Kasumi-1 (cell line): ENCODE measurements around the gene C4B.
"Not testable (repeated sequence)": the region's sequence is repeated elsewhere in the genome, so short reads cannot be mapped to it uniquely, and the experiment has no call there.

Source experiments
- DNase-seq, 2 experiments: peaks; one replicate each; lab custom pipeline; 2025; lab: John Stamatoyannopoulos, UW

Gene C4B

GRCh38 chr6:32053314-32053713, 38.7 kb downstream of the C4B start:
- DNase-seq, result not testable (repeated sequence)

- DNase-seq, result not testable (repeated sequence)
Measured at GRCh38 chr6:32055756-32056155, 41.2 kb downstream of the C4B start.

DNA sequence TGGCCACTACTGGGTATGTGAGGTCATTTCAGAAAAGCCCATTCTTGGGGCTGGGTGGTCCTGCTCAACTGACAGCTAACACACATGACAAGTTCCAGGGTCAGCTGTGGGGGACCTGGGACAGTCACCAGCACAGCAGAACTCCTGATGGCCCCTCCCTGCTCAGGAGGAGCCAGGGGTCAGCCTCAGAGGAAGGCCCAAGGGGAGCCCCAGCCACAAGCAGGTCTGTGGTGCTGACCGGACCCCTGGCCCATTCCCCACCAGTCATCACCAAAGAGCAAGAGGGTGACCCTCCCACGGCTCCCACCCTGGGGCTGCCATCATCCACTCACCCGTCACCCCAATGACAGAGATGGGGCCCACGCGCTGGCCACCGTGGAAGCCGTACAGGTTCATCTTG, 41.7 kb downstream of the C4B start:
- no peak for DNase-seq

DNA sequence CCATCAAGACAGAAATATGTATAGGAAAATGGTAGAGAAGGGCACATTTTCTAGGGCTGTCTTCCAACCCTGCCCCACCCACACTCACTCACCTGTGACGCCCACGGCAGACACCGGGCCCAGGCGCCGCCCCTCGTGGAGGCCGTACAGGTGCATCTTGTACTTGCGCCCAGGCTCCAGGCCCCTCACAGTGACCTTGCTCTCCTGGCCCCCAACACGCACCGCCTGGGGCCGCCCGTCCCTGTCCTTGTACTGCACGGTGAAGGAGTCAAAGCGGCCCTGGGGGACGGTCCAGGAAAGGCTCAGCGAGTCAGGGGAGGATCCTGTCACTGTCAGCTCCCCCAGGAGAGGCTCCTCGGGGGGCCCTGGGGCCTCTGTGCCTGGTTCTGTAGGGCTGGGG, 43.4 kb downstream of the C4B start:
- no peak for DNase-seq

DNA sequence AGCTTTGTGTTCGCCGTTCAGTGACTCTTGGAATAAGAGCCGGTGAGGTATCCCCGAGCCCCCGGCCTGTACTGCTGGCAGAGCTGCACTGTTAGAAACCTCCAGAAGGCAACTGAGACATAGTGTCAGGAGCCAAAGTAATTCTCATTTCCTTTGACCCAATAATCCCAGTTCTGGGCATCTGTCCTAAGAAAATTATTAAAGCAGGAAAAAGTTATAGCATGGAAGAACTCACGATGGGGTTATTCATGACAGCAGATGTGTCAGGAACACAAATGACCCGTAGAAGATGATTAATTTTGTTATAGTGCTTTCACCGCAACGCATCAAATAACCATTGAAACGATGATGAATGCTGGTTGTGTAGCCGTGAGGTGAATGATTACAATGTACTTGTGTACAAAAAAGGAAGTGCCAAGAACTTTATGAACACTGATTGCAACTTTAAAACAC, 43.9 kb downstream of the C4B start:
- no peak for DNase-seq

- no peak for DNase-seq
Measured at GRCh38 chr6:32060966-32061655, 46.5 kb downstream of the C4B start.

DNA sequence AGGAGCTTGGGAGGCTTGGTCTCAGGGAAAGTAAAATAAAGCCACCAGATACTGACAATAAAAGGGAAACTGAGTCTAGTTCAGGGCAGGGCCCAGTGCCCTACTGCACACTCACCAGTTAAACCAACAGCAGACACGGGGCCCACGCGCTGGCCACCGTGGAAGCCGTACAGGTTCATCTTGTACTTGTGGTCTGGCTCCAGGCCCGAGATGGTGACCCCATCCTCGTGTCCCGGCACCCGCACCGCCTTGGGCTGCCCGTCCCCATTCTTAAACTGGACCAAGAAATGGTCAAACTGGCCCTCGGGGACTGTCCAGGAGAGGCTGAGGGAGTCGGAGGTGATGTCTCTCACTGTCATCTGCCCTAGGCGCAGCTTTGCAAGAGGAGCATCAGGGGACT, 50.1 kb downstream of the C4B start:
- no peak for DNase-seq

DNA sequence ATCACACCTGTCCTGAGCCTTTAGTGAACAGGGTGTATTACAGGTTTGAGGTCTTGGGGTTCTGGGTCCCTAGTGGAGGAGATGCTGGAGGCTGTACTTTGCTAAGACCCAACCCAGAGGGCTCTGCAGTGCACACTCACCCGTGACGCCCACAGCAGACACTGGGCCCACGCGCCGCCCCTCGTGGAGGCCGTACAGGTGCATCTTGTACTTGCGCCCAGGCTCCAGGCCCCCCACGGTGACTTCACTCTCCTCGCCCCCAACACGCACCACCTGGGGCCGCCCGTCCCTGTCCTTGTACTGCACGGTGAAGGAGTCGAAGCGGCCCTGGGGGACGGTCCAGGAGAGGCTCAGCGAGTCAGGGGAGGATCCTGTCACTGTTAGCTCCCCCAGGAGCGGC, 52.9 kb downstream of the C4B start:
- not testable (repeated sequence) for DNase-seq

GRCh38 chr6:32068315-32068714, 53.7 kb downstream of the C4B start:
- not testable (repeated sequence) for DNase-seq

DNA sequence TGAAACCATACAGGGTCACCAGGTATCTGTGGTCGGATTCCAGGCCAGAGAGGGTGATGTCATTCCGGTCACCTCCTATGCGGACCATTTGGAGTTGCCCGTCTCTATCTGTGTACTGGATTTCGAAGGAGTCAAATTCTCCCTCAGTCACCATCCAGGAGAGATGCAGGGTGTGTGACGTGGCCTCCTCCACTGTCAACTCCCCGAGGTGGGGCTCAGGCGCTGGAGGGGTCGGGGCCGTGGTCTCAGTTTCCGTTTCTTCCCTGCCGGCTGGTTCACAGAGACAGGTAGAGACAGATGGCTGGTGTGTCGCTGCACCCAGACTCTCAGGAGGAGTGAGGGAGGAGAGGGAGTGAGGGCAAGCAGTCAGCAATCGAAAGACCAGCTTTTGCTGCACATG, 54.3 kb downstream of the C4B start:
- no peak for DNase-seq

- DNase-seq, result no peak
Measured at GRCh38 chr6:32069460-32069859, 54.9 kb downstream of the C4B start.

GRCh38 chr6:32069878-32070515, 55.4 kb downstream of the C4B start:
- DNase-seq, result no peak

DNA sequence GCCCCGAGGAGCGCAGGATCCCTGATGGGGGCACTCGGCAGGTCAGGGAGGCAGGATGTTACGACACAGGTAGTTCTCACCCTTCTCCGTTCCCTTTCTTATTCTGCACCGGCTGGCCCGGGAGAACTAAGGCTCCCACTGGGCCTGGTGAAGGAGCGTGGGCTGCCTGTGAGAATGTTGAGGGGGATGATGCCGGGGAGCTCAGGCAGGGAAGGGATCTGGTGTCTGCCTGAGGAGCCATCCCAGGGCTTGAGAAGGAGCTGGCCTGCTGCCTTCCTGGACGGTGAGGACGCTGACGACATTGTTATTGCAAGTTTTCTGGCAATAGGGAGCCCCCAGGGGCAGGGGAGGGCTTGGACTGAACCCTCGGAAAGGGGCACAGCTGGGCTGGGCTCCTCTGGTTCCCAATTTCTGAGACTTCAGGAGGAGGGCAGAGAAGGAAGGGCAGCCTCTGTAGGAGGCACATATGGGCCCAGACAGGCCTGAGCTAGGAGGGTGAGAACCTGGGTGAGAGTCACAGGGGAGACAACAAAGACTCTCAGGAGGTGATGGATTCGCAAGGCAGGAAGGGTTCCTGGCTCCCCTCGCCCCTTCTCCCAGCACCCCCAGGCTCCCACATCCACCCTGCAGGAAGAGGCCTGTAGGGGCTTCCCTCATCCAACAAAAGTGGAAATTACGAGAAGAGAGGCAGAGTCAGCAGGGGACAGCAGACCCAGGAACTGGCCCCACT, 56.4 kb downstream of the C4B start:
- DNase-seq, result no peak

- no peak for DNase-seq
Measured at GRCh38 chr6:32073101-32073500, 58.5 kb downstream of the C4B start.

DNA sequence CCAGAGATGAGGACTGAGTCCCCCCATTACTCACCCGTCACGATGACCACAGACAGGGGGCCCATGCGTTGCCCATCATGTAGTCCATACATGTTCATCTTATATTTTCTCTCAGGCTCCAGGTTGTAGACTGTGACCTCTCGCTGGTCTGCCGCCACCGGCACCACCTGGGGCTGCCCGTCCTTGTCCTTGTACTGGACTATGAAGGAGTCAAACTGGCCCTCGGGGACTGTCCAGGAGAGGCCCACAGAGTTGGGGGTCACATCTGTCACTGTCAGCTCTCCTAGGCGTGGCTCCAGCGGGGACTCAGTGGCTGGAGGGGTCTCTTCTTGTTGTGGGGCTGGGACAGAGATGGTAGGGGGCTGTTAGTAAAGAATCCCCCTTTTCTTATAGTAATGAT, 59.0 kb downstream of the C4B start:
- DNase-seq, result no peak

GRCh38 chr6:32074996-32075532, 60.5 kb downstream of the C4B start:
- DNase-seq, result no peak

DNA sequence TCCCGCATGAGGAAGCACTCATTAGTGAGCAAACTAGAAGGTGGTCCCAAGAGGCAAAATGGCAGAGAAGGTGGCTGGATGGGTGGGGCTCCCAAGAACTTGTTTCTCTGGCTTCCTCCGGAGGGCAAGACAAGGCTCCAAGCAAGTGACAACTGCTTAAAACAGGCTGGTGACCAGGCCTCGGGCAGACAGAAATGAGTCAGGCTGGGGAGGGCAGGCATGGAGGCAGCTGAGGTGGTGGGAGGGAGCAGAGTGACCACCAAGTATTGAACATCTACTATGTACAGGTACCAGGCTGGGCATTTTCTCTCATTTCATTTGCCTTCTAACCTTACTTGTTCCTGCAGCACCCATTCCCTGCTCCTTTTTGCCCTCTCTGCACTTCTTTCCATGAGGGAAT, 61.2 kb downstream of the C4B start:
- no peak for DNase-seq

DNA sequence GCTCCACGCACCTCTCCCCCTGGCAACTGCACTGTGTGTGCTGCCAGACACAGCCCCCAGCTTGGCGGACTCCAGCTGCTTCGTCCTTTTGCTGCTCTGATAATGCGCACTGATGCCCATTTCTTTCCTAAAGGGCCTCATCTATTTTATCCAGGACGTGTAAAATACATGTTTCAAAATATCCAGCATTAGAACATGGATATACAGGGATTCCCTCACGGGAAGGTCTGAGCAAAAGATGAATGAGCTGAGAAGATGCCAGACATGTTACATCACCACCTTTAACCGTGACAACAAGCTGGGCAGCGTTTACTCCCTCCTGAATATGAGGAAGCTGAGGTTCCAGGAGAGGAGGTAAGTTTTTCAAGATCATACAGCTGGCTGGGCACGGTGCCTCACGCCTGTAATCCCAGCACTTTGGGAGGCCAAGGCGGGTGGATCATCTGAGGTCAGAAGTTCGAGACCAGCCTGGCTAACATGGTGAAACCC, 61.8 kb downstream of the C4B start:
- DNase-seq, result no peak

DNA sequence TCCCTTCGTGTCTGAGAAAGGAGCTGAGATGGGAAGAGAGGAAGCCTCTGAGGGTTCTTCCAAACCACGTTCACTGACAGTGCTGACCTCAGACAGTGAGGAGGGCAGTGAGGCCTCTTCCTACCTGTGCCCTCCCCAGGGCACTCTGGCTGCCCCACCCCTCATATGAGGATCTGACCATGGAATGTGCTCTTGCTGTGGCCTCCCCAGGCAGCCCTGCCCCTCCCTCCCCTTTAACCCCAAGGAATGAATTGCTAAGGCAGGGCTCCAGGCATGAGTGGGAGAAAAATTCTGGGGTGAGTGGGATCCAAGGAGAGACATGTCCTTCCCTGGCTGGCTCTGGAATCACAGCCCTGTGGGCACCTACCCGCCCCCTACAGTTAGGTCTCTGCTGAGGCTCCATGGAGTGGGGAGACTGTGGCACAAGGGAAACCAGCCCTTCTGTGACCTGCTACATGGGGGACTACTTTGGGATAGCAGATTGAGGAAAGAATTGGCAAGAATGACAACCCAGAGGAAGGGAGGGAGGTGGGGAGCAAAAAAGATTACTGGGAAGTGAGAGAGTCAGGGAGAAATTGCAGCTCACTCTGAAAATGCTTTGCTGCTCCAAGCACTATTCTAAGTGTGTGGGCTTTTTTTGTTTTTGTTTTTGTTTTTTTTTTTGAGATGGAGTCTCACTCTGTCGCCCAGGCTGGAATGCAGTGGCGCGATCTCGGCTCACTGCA, 65.1 kb downstream of the C4B start:
- no peak for DNase-seq

DNA sequence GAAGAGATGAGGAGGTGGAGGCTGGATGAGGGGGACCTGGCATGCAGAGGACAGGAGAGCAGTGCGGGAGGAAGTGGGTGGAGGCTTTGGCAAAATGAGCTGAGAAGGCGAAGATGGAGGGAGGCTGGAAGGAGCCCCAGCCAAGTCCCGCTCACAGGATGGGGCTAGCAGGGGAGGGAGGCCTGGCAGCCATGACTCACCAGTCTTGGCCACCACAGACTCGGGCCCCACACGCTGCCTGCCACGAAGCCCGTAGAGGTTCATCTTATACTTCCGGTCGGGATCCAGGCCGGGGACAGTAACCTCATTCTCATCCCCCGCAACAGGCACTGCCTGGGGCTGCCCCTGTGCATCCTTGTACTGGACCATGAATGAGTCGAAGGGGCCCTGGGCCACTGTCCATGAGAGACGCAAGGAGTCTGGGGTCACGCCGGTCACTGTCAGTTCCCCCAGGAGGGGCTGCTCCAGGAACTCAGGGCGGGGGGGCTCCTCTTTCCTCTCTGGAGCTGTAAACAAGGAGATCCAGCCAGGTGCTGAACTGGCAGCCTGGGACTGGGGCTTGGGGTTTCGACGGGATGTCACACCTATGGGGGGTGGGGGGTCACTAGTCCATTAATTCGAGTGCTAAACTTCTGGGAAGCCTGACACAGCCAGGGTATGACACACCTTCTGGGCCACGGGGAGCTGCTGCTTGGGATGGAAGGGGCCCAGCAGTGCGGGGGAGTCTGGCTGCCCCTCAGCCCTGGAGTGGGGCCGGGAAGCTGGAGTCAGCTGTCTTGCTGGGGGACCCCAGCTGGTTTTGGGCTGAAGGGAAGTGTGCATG, 66.8 kb downstream of the C4B start:
- peak; percentile 37 to 57 for DNase-seq

- DNase-seq, result no peak
Measured at GRCh38 chr6:32082478-32082877, 67.9 kb downstream of the C4B start.
